A673 (cell line): ENCODE measurements around the gene ABCB9. TPM values are rescaled to one million over a fixed set of nuclear protein-coding genes. Genes with fewer than 3 reads are reported as not detected.
A peak's percentile ranks its signal among the peaks of the same experiment; 100 is the strongest.
"Not testable (repeated sequence)": the region's sequence is repeated elsewhere in the genome, so short reads cannot be mapped to it uniquely, and the experiment has no call there.

ENCODE experiments used
- Bru-seq: library from RNA; stranded (reverse); fragments of 400-500 nt; gene quantifications from one replicate; lab custom pipeline; 2021; lab: Mats Ljungman, UMichigan
- BruChase-seq, 2 experiments: library from RNA; stranded (reverse); fragments of 400-500 nt; gene quantifications; one replicate each; lab custom pipeline; 2021; lab: Mats Ljungman, UMichigan
- BruUV-seq: library from RNA; stranded (reverse); fragments of 400-500 nt; replicated peaks from 2 replicates; lab custom pipeline; 2021; lab: Mats Ljungman, UMichigan
- CTCF ChIA-PET: fragments of 300-600 bp; sonication (Branson Sonifier 250); formaldehyde crosslinking; loops from one replicate; lab custom pipeline; 2022; ENCODE audit warnings: antibody characterized with exemption; lab: Charles Lee
- POLR2A ChIA-PET: fragments of 300-600 bp; sonication (Branson Sonifier 250); formaldehyde crosslinking; loops from one replicate; lab custom pipeline; 2022; ENCODE audit warnings: antibody characterized with exemption; ENCODE audit not compliant: low non-redundant PET; lab: Charles Lee
- DNase-seq: peaks from one replicate; pipeline ENCODE4 v3.0.0-alpha.2; 2015; ENCODE audit warnings: low spot score
- H3K27ac ChIP-seq: fragments of 200-600 bp; sonication (generic); 2 replicates; pipeline ENCODE4 v1.5.1; 2016; ENCODE audit warnings: mixed run types, low read depth, mild to moderate bottlenecking, mixed read lengths, antibody characterized with exemption, low read length; ENCODE audit not compliant: poor library complexity, severe bottlenecking
- H3K27me3 ChIP-seq: fragments of 200-600 bp; sonication (generic); replicated peaks from 2 replicates; pipeline ENCODE4 v1.6.1; 2017; ENCODE audit warnings: mixed run types, low read depth, mild to moderate bottlenecking, mixed read lengths, antibody characterized with exemption, low read length; ENCODE audit not compliant: insufficient read depth, poor library complexity
- H3K36me3 ChIP-seq: fragments of 200-600 bp; sonication (generic); 2 replicates; pipeline ENCODE4 v1.6.1; 2016; ENCODE audit warnings: mixed run types, mild to moderate bottlenecking, mixed read lengths, antibody characterized with exemption, low read length; ENCODE audit not compliant: insufficient read depth, poor library complexity, severe bottlenecking
- H3K4me1 ChIP-seq: fragments of 200-600 bp; sonication (generic); 2 replicates; pipeline ENCODE4 v1.6.1; 2017; ENCODE audit warnings: mixed run types, mild to moderate bottlenecking, mixed read lengths, antibody characterized with exemption, low read length; ENCODE audit not compliant: insufficient read depth, poor library complexity, severe bottlenecking
- H3K4me3 ChIP-seq: fragments of 200-600 bp; sonication (generic); 2 replicates; pipeline ENCODE4 v1.5.1; 2016; ENCODE audit warnings: low read depth, mixed run types, mild to moderate bottlenecking, mixed read lengths, low read length; ENCODE audit not compliant: poor library complexity, severe bottlenecking
- H3K9me3 ChIP-seq: fragments of 200-600 bp; sonication (generic); 2 replicates; pipeline ENCODE4 v1.6.1; 2016; ENCODE audit warnings: mixed run types, low read depth, mild to moderate bottlenecking, mixed read lengths, antibody characterized with exemption, low read length; ENCODE audit not compliant: poor library complexity, severe bottlenecking
- CTCF ChIP-seq: fragments of 300-800, 200-600 bp; sonication (generic); conservative IDR thresholded peaks from 2 replicates; pipeline ENCODE4 v1.5.1; 2017; ENCODE audit warnings: low read depth, mild to moderate bottlenecking, antibody characterized with exemption, low read length, moderate library complexity, mixed read lengths
- EZH2 ChIP-seq: fragments of 200-600 bp; sonication (generic); IDR thresholded peaks from 2 replicates; pipeline ENCODE4 v1.6.1; 2017; ENCODE audit warnings: borderline replicate concordance, low read depth, mild to moderate bottlenecking, mixed read lengths, antibody characterized with exemption, low read length; ENCODE audit not compliant: poor library complexity, severe bottlenecking
- intact Hi-C: fragments of 100-400 bp; cut with micrococcal nuclease; formaldehyde crosslinking; loops from one replicate; pipeline ENCODE4 v1.10.0; 2022; ENCODE audit not compliant: unreplicated experiment
- long read RNA-seq: library from polyadenylated mRNA; stranded (forward); transcript quantifications from one replicate; pipeline ENCODE4 v2.0.0, GENCODE V29; 2022
- total RNA-seq: library from RNA; stranded (reverse); gene quantifications from 2 replicates; pipeline ENCODE4 v1.2.3, GENCODE V29; 2021

ABCB9 gene
- total RNA-seq: 8.9 and 10.6 TPM in 2 replicates
- percentile 40 among the genes with signal in this experiment for Bru-seq, nascent RNA
- BruChase-seq, experiment 1, labeled RNA remaining after a 2-hour chase: percentile 49 among the genes with signal in this experiment
- percentile 51 among the genes with signal in this experiment for BruChase-seq, experiment 2, labeled RNA remaining after a 6-hour chase
- long read RNA-seq, partial matches to known transcripts: 0 of 15 reads
- long read RNA-seq, other reads (novel, unspliced or antisense): 9 of 15 reads

GRCh38 chr12:122965851-122966742 is at the start of gene ABCB9:
Gene ABCB9, minus strand, starts transcription at chr12:122966463. Its CDS starts 6,228 bp downstream, at chr12:122960235.
- TSS peak; percentile 32 for BruUV-seq
- peak; percentile 97 for DNase-seq
- no peak for TF ChIP-seq EZH2
- no peak for TF ChIP-seq CTCF
- H3K27ac ChIP-seq: peak within 1 kb of the TSS; percentile 51
- no peaks in the 10 kb centered on the region for H3K9me3 ChIP-seq
- intact Hi-C loops: loop anchor here (5.0 kb wide), 1 partner anchor 266 kb away; the partner anchor contains the start of genes MPHOSPH9 and MTRFR
- ChIA-PET POLR2A (interaction anchor here (0.6 kb wide), 1 partner anchor 1155 kb away, joined by 4 read pairs; no protein-coding TSS in a partner anchor), CTCF (interaction anchor here (0.6 kb wide), 1 partner anchor 130 kb away, joined by 7 read pairs; no protein-coding TSS in a partner anchor)
- no peaks in the 10 kb centered on the region for H3K36me3 ChIP-seq
- H3K27me3 ChIP-seq: no peaks in the 10 kb centered on the region
- peaks cover 12% of the 10 kb centered on the region for H3K4me1 ChIP-seq
- peak within 1 kb of the TSS; percentile 58 for H3K4me3 ChIP-seq

DNA sequence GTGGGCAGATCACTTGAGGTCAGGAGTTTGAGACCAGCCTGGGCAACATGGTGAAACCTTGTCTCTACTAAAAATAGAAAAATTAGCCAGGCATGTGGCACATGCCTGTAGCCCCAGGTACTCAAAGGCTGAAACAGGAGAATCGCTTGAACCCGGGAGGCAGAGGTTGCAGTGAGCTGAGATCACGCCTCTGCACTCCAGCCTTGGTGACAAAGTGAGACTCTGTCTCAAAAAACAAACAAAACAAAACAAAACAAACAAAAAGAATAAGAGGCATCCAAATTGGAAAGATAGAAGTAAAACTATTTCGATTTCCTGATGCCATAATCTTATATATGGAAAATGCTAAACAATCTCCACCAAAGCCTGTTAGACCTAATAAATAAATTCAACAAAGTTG is 48.2 kb upstream of the ABCB9 start:
- CTCF ChIA-PET, H3K27ac ChIP-seq, H3K36me3 ChIP-seq, H3K4me1 ChIP-seq, POLR2A ChIA-PET, BruUV-seq, H3K9me3 ChIP-seq, H3K4me3 ChIP-seq, H3K27me3 ChIP-seq, intact Hi-C loops, DNase-seq: not testable (repeated sequence)

DNA sequence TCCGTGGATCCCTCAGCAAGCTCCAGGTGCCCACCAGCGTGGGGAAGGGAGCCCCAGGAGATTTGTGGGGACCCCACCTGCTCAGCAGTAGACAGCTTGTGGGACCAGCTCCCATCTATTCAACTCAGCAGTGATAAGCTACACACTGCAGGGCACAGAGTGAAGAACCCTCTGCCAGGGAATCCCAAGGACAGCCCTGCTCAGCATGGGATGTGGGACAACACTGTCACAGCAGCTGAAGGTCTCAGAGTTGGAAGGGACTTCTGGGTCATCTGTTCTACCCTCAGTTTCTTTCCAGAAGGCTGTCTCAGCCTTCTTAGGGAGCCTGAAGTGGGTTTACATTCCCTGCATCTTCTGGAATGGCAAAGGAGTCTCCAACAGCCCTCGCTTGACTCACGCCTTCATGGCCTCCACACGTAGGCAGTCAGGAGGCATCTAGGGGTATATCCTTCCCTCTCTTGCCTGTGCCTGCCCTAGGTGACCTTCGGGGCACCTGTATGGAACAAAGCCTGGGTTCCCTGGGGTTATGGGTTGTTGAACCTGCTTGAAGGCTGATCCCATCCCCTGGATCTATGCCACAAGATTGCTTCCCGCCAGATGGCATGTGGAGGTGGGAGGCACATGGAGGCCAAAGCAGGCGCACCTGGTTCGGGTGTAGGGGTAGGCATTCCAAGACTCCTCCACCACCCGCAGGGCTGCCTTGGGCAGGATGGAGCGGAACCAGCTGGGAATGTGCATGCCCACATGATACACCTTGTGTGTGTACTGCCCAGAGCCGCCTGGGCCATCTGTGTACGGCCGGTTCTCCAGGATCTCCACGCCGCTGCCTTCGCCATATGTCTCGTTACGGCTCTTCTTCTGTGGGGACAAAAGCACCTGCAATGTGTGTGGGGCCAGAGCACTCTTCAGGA is 47.2 kb upstream of the ABCB9 start:
- DNase-seq: no peak
- Histone ChIP-seq H3K4me1 (no peaks in the 10 kb centered on the region), H3K27me3 (no peaks in the 10 kb centered on the region), H3K27ac (no peak overlapping the region), H3K4me3 (no peak overlapping the region), H3K9me3 (no peaks in the 10 kb centered on the region), H3K36me3 (no peaks in the 10 kb centered on the region)
- no TSS peak for BruUV-seq
- ChIA-PET CTCF (no interaction called here), POLR2A (no interaction called here)
- TF ChIP-seq EZH2 (no peak), CTCF (no peak)
- intact Hi-C loops: no loop called here
